ENCODE measurements around the gene KCTD6.
"Not testable (repeated sequence)": the region's sequence is repeated elsewhere in the genome, so short reads cannot be mapped to it uniquely, and the experiment has no call there.

The KCTD6 gene

DNA sequence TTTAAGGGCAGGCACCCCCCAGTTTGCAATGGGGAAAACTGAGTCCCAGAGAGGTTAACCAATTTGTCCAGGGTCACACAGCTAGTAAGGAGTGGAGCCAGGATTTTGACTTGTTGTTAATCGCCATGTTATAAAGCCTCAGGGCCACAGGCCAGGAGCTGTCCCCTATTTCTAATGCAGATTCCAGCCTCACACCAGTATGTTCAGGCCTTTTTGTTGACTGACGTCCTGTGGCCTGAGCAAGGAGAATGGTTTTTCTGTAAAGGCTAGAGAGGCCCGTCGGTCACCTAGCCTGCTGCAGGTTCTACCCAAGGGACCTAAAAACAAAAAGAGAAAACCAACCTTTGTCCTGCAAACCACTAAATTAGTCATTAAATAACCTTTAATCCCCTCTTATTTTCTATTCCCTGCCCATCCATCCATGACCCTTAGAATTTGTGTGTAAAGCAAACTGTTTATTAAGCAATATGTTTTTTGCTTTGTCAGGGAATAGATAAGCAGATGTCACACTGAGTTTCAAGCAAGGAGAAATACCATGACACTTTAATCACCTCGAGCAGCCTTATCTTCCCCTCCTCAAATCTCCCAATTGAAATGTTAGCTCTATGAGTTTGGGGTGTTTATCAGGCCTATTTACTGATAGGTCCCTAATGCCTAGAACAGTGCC, 31.0 kb downstream of the KCTD6 start:
- no peaks in the 10 kb centered on the region for H3K9me3 ChIP-seq (ENCODE audit: control insufficient read depth, low read length)
- TF ChIP-seq, protein P1, sequence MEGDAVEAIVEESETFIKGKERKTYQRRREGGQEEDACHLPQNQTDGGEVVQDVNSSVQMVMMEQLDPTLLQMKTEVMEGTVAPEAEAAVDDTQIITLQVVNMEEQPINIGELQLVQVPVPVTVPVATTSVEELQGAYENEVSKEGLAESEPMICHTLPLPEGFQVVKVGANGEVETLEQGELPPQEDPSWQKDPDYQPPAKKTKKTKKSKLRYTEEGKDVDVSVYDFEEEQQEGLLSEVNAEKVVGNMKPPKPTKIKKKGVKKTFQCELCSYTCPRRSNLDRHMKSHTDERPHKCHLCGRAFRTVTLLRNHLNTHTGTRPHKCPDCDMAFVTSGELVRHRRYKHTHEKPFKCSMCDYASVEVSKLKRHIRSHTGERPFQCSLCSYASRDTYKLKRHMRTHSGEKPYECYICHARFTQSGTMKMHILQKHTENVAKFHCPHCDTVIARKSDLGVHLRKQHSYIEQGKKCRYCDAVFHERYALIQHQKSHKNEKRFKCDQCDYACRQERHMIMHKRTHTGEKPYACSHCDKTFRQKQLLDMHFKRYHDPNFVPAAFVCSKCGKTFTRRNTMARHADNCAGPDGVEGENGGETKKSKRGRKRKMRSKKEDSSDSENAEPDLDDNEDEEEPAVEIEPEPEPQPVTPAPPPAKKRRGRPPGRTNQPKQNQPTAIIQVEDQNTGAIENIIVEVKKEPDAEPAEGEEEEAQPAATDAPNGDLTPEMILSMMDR (IDR thresholded peaks at IDR 0.05), result no peak
- no peaks in the 10 kb centered on the region for H3K27me3 ChIP-seq (ENCODE audit: control insufficient read depth, insufficient read depth, low read length)
- no peak overlapping the region for H3K27ac ChIP-seq
- no peak overlapping the region for H3K4me2 ChIP-seq (ENCODE audit: low read length)
- H3K4me1 ChIP-seq, result peaks cover 16% of the 10 kb centered on the region
- H3K9ac ChIP-seq, result no peak overlapping the region
- no peak overlapping the region for H2AFZ ChIP-seq
- H3K79me2 ChIP-seq, result no peaks in the 10 kb centered on the region
- no peaks in the 10 kb centered on the region for H3K36me3 ChIP-seq (ENCODE audit: control insufficient read depth, insufficient read depth, low read length)
- H3K4me3 ChIP-seq (ENCODE audit: low read depth, low read length), result no peak overlapping the region

DNA sequence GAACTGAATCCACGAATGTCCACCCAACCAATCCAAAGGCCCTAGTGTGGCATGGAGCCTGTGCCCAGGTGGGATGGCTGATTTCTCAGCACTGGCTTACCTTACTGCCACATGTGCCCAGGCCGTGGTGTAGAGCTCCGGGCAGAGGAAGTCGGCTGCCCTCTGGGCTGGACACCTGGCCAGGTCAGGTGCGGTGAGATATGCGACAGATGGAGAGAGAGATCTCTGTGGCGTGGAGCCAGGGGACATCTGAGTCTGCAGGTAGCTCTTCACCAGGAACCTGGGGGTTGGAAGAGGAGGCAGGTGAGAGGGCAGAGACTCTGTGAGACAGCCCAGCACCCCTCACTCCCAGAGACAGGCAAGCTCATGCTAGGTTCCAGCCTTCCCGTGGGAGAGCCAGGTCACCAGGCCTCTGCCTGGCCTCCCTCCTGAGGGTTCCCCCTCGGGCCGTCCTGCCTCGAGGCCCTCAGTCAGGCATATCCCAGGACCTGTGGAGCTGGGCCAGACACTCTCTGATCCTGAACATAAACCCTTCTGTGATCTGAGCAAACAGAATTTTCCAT, 32.5 kb downstream of the KCTD6 start:
- Histone ChIP-seq H2AFZ (peak overlapping the region; percentile 7), H3K9me3 (ENCODE audit: control insufficient read depth, low read length) (no peaks in the 10 kb centered on the region), H3K27ac (no peak overlapping the region), H3K27me3 (ENCODE audit: control insufficient read depth, insufficient read depth, low read length) (no peaks in the 10 kb centered on the region), H3K4me3 (ENCODE audit: low read depth, low read length) (no peak overlapping the region), H3K79me2 (no peaks in the 10 kb centered on the region), H3K4me1 (peaks cover 25% of the 10 kb centered on the region), H3K4me2 (ENCODE audit: low read length) (no peak overlapping the region), H3K36me3 (ENCODE audit: control insufficient read depth, insufficient read depth, low read length) (no peaks in the 10 kb centered on the region), H3K9ac (no peak overlapping the region)
- TF ChIP-seq, protein P1 (IDR thresholded peaks at IDR 0.05), result no peak

DNA sequence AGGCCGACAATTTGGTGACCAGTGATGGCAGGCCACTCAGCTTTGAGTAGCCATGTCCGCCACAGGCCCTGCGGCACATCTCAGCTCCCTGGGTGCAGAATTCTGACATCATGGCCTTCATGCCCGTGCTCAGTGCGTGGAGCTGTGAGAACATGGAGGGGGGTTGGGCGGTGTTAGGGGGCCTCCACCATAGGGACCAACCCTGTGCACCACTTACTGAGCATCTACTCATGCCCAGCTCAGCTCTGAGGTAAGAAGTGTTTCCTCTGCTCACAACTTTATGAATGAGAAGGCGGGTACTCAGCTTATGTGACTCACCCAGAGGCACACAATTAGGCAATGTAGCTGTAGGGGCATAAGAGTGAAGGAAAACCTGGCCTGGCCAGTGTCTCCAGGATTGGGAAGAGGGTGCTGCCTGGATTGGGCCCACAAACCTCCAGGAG, 34.6 kb downstream of the KCTD6 start:
- peaks cover 25% of the 10 kb centered on the region for H3K4me1 ChIP-seq
- H3K9ac ChIP-seq, result no peak overlapping the region
- no peak overlapping the region for H3K4me3 ChIP-seq (ENCODE audit: low read depth, low read length)
- TF ChIP-seq, protein P1 (IDR thresholded peaks at IDR 0.05), result no peak
- no peak overlapping the region for H3K27ac ChIP-seq
- H2AFZ ChIP-seq, result no peak overlapping the region
- no peaks in the 10 kb centered on the region for H3K27me3 ChIP-seq (ENCODE audit: control insufficient read depth, insufficient read depth, low read length)
- H3K4me2 ChIP-seq (ENCODE audit: low read length), result no peak overlapping the region
- H3K9me3 ChIP-seq (ENCODE audit: control insufficient read depth, low read length), result no peaks in the 10 kb centered on the region
- H3K79me2 ChIP-seq, result no peaks in the 10 kb centered on the region
- no peaks in the 10 kb centered on the region for H3K36me3 ChIP-seq (ENCODE audit: control insufficient read depth, insufficient read depth, low read length)

DNA sequence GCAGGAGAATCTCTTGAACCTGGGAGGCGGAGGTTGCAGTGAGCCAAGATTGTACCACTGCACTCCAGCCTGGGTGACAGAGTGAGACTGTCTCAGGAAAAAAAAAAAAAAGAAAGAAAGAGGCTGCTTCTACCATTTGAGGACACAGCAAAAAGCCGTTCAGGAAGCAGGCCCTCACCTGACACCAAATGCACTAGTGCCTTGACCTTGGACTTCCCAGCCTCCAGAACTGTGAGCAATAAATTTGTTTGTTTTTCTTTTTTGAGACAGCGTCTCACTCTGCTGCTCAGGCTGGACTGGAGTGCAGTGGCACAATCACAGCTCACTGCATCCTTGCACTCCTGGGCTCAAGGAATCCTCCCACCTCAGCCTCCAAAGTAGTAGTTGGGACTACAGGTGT, 35.5 kb downstream of the KCTD6 start:
- not testable (repeated sequence) for H3K27ac ChIP-seq; H3K9ac ChIP-seq; H3K4me3 ChIP-seq (ENCODE audit: low read depth, low read length); H3K4me2 ChIP-seq (ENCODE audit: low read length); H3K27me3 ChIP-seq (ENCODE audit: control insufficient read depth, insufficient read depth, low read length); H3K79me2 ChIP-seq; H3K9me3 ChIP-seq (ENCODE audit: control insufficient read depth, low read length); H2AFZ ChIP-seq; H3K36me3 ChIP-seq (ENCODE audit: control insufficient read depth, insufficient read depth, low read length)
- H3K4me1 ChIP-seq, result peaks cover 25% of the 10 kb centered on the region

DNA sequence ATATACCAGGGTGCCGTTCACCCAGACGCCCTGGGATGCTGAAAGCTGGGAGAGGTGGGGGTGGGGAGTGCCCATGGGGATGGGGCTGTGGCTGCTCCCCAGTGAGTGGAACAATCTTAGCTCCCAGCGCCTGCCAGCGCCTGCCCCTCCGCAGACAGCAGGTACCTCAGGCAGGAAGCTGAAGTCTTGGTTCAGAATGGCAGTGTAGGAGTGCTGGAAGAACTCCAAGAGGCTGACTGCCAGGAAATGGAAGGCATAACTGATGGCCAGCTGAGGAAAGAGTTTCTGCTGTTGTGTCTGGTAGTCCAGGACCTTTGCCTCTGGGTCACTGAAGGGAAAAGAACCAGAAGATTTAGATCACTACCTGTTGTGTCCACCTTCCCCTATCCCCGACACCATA, 36.7 kb downstream of the KCTD6 start:
- peaks cover 19% of the 10 kb centered on the region for H3K4me1 ChIP-seq
- peak overlapping the region; percentile 9 for H3K4me2 ChIP-seq (ENCODE audit: low read length)
- H3K4me3 ChIP-seq (ENCODE audit: low read depth, low read length), result no peak overlapping the region
- no peaks in the 10 kb centered on the region for H3K79me2 ChIP-seq
- TF ChIP-seq, protein P1 (IDR thresholded peaks at IDR 0.05), result no peak
- peak overlapping the region; percentile 7 for H2AFZ ChIP-seq
- no peak overlapping the region for H3K27ac ChIP-seq
- no peaks in the 10 kb centered on the region for H3K27me3 ChIP-seq (ENCODE audit: control insufficient read depth, insufficient read depth, low read length)
- no peaks in the 10 kb centered on the region for H3K9me3 ChIP-seq (ENCODE audit: control insufficient read depth, low read length)
- H3K36me3 ChIP-seq (ENCODE audit: control insufficient read depth, insufficient read depth, low read length), result no peaks in the 10 kb centered on the region
- no peak overlapping the region for H3K9ac ChIP-seq

Data from parathyroid adenoma (tissue), 2 donors.